HG02981 (cell line): Measurements from ENCODE around the gene CTSD.
"Not testable (repeated sequence)": the region's sequence is repeated elsewhere in the genome, so short reads cannot be mapped to it uniquely, and the experiment has no call there.

Source experiments
- ATAC-seq: cut with Tn5 transposase; IDR thresholded peaks from one replicate; pipeline ENCODE4 v1.9.1; 2021; ENCODE audit warnings: mild to moderate bottlenecking, moderate library complexity; ENCODE audit not compliant: unreplicated experiment

Gene CTSD

GRCh38 chr11:1770528-1770927, 6.8 kb upstream of the CTSD start:
- ATAC-seq: no peak

GRCh38 chr11:1770061-1770460, 6.3 kb upstream of the CTSD start:
- no peak for ATAC-seq

GRCh38 chr11:1769304-1769936, 5.7 kb upstream of the CTSD start:
- not testable (repeated sequence) for ATAC-seq

GRCh38 chr11:1768141-1768469, 4.4 kb upstream of the CTSD start:
- no peak for ATAC-seq

GRCh38 chr11:1767399-1768140, 3.8 kb upstream of the CTSD start:
- ATAC-seq: no peak

- ATAC-seq: no peak
Measured at GRCh38 chr11:1766719-1767398, 3.1 kb upstream of the CTSD start.

- no peak for ATAC-seq
Measured at GRCh38 chr11:1765871-1766718, 2.4 kb upstream of the CTSD start.

GRCh38 chr11:1763336-1763795, 361 bp downstream of the CTSD start:
- ATAC-seq: peak; percentile 20

GRCh38 chr11:1762537-1763302, 1.0 kb downstream of the CTSD start:
- ATAC-seq: no peak

GRCh38 chr11:1761857-1762536, 1.7 kb downstream of the CTSD start:
- ATAC-seq: no peak

- ATAC-seq: no peak
Measured at GRCh38 chr11:1761110-1761856, 2.4 kb downstream of the CTSD start.

GRCh38 chr11:1760351-1761109, 3.2 kb downstream of the CTSD start:
- ATAC-seq: no peak

- ATAC-seq: no peak
Measured at GRCh38 chr11:1759851-1760220, 3.9 kb downstream of the CTSD start.

GRCh38 chr11:1759151-1759850, 4.4 kb downstream of the CTSD start:
- no peak for ATAC-seq

- no peak for ATAC-seq
Measured at GRCh38 chr11:1758611-1759150, 5.0 kb downstream of the CTSD start.

GRCh38 chr11:1757861-1758610, 5.7 kb downstream of the CTSD start:
- no peak for ATAC-seq
